Measurements from ENCODE around the gene DHX29. TPM values are rescaled to one million over a fixed set of nuclear protein-coding genes. Genes with fewer than 3 reads are reported as not detected.

DHX29 gene
- total RNA-seq, 1 experiment from 2014 or later: 30.3 TPM

DNA sequence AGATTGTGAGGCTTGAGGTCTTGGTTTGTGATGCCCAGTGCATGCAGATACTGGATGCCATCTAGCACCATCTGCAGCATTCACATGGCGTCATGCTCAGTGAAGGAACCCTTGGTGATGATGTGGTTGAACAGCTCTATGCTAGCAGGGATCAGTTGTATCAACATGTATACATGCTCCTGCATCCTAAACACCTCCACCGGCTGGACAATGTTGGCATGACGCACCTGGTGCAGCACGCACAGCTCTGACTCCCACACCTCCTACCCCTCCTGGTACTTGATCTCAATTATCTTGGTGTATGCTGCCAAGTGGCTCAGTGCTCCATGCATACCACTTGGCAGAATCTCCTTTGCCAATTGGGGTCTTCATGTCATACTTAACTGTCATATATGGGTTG, 49.4 kb upstream of the DHX29 start:
- Histone ChIP-seq H2AFZ (ENCODE audit: low read length) (no peak overlapping the region), H3K23me2 (ENCODE audit: insufficient read length, low read depth, low read length, poor library complexity, severe bottlenecking) (no peaks in the 10 kb centered on the region), H3K4me1 (ENCODE audit: insufficient read depth, low read length) (no peaks in the 10 kb centered on the region), H3K79me2 (ENCODE audit: insufficient read depth, low read length) (peaks cover 2% of the 10 kb centered on the region; the same call in 1 of the 2 replicates), H3T11ph (ENCODE audit: low read length) (no peak overlapping the region), H4K91ac (ENCODE audit: insufficient read length, low read depth, low read length) (no peak overlapping the region), H3K79me1 (ENCODE audit: insufficient read depth, low read depth, low read length, poor library complexity, severe bottlenecking) (no peaks in the 10 kb centered on the region), H2AK5ac (ENCODE audit: insufficient read length, low read length) (no peak overlapping the region), H2BK15ac (ENCODE audit: low read depth, low read length) (no peak overlapping the region), H3K56ac (ENCODE audit: insufficient read length, low read depth, low read length) (no peak overlapping the region), H4K8ac (replicated peaks; ENCODE audit: insufficient read length, low read depth, low read length) (no peak overlapping the region), H3K4me2 (ENCODE audit: insufficient read depth, insufficient read length, low read length) (no peak overlapping the region), H2BK20ac (ENCODE audit: low read depth, low read length, poor library complexity, severe bottlenecking) (no peak overlapping the region), H3K18ac (ENCODE audit: insufficient read length, low read depth, low read length) (no peak overlapping the region), H3K4ac (ENCODE audit: low read depth, low read length) (no peak overlapping the region), H2BK120ac (ENCODE audit: low read depth, low read length, poor library complexity, severe bottlenecking) (no peak overlapping the region), H4K20me1 (ENCODE audit: control insufficient read depth, insufficient read depth, insufficient read length) (no peaks in the 10 kb centered on the region), H3K9me3 (ENCODE audit: control insufficient read depth, low read depth, low read length) (no peaks in the 10 kb centered on the region), H4K5ac (ENCODE audit: insufficient read length, low read depth, low read length) (no peak overlapping the region), H3K14ac (ENCODE audit: insufficient read depth, low read length) (no peak overlapping the region), H2BK12ac (ENCODE audit: insufficient read length, low read depth, low read length) (no peak overlapping the region), H3K27ac (ENCODE audit: insufficient read length, low read depth, low read length) (no peak overlapping the region), H3K23ac (ENCODE audit: insufficient read length, low read depth, low read length) (no peak overlapping the region), H2BK5ac (ENCODE audit: insufficient read length, low read length) (no peak overlapping the region), H3K27me3 (ENCODE audit: insufficient read depth, low read length) (no peaks in the 10 kb centered on the region), H3K9ac (ENCODE audit: extremely low read depth, insufficient read length, low read length) (no peak overlapping the region)
- no peak for DNase-seq
- Mint-ChIP-seq H3K27ac (no peak overlapping the region), H3K4me3 (no peak overlapping the region), H3K4me1 (no peaks in the 10 kb centered on the region), H3K27me3 (ENCODE audit: low read depth) (no peaks in the 10 kb centered on the region), H3K9me3 (no peaks in the 10 kb centered on the region), H3K36me3 (ENCODE audit: insufficient read depth in 1 of 3, low read depth in 3 of 3) (peaks cover 36 to 75% (median 65%) of the 10 kb centered on the region in 3 experiments)
- WGBS (ENCODE audit: extremely low coverage, insufficient read length, low lambda C conversion rate): no CpG with 5 or more reads among the region's 4 CpGs
- no peak for TF ChIP-seq CTCF (conservative IDR thresholded peaks at IDR 0.05)

Measured in H9 (cell line).